Esophagus (tissue), 2 donors: ENCODE data around the gene EXOSC10. TPM values are rescaled to one million over a fixed set of nuclear protein-coding genes. Genes with fewer than 3 reads are reported as not detected.
"Not testable (repeated sequence)": the region's sequence is repeated elsewhere in the genome, so short reads cannot be mapped to it uniquely, and the experiment has no call there.

ENCODE experiments used
- H3K27ac ChIP-seq, 2 donors: one replicate each; pipeline ENCODE4 v1.5.1; 2013; ENCODE audit warnings: low read depth in 2 of 2, mild to moderate bottlenecking in 2 of 2, inconsistent platforms in 1 of 2, low read length in 1 of 2, moderate library complexity in 1 of 2
- H3K27me3 ChIP-seq, 2 donors: one replicate each; pipeline ENCODE4 v1.6.1; 2013; ENCODE audit warnings: low read length in 2 of 2, control low read depth in 1 of 2, mild to moderate bottlenecking in 1 of 2; ENCODE audit not compliant: insufficient read depth in 2 of 2, control insufficient read depth in 1 of 2
- H3K36me3 ChIP-seq, 2 donors: one replicate each; pipeline ENCODE4 v1.6.1; 2013; ENCODE audit warnings: low read length in 1 of 2; ENCODE audit not compliant: control insufficient read depth in 2 of 2, insufficient read depth in 2 of 2
- H3K4me1 ChIP-seq, 2 donors: one replicate each; pipeline ENCODE4 v1.6.1; 2013; ENCODE audit warnings: low read length in 1 of 2; ENCODE audit not compliant: control insufficient read depth in 2 of 2, insufficient read depth in 2 of 2
- H3K4me3 ChIP-seq, 2 donors: one replicate each; pipeline ENCODE4 v1.5.1; 2013; ENCODE audit warnings: low read length in 2 of 2, mild to moderate bottlenecking in 2 of 2, low read depth in 1 of 2, moderate library complexity in 1 of 2
- H3K9me3 ChIP-seq, 2 donors: one replicate each; pipeline ENCODE4 v1.6.1; 2013; ENCODE audit warnings: mild to moderate bottlenecking in 2 of 2, low read depth in 1 of 2, low read length in 1 of 2, moderate library complexity in 1 of 2; ENCODE audit not compliant: control insufficient read depth in 2 of 2, insufficient read depth in 1 of 2
- WGBS, 2 donors: extraction: QIAGEN DNeasy Blood & Tissue Kit; methylation state at CpG; one replicate each; pipeline ENCODE4 v1.1.7; 2013; 5-methylcytosine and 5-hydroxymethylcytosine counted together
- polyA plus RNA-seq, 2 donors: library from polyadenylated mRNA; stranded (reverse); fragments of 200-250 nt; gene quantifications; one replicate each; pipeline ENCODE4 v1.2.3, GENCODE V29; 2013
- donor health status: healthy with polysubstance abuse.
- donor health status: Bipolar disorder and iron deficiency.

The EXOSC10 gene
- polyA plus RNA-seq, 2 donors, result 30.7 to 35.1 TPM

DNA sequence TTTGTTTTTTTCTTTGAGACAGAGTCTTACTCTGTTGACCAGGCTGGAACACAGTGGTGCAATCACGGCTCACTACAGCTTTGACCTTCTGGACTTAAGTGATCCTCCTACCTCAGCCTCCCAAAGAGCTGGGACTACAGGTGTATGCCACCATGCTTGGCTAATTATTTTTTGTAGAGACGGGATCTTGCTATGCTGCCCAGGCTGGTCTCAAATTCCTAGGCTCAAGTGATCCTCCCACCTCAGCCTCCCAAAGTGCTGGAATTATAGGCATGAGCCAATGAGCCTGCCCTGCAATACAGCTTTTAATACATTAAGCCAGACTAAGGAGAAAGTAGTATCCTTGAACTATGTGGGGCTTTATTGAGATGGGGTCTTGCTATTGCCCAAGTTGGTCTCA is 16.6 kb upstream of the EXOSC10 start:
- Histone ChIP-seq H3K9me3 (no peaks in the 10 kb centered on the region), H3K36me3 (peaks cover 8 to 30% of the 10 kb centered on the region in 2 donors), H3K4me1 (no peaks in the 10 kb centered on the region), H3K4me3 (no peak overlapping the region), H3K27me3 (no peaks in the 10 kb centered on the region), H3K27ac (no peak overlapping the region)
- 95 to 98% methylated on average over 2 of the region's 2 CpGs for WGBS, 2 donors

- Histone ChIP-seq H3K27me3 (no peaks in the 10 kb centered on the region), H3K36me3 (peaks cover 7 to 27% of the 10 kb centered on the region in 2 donors), H3K4me1 (no peaks in the 10 kb centered on the region), H3K9me3 (no peaks in the 10 kb centered on the region), H3K4me3 (no peak overlapping the region), H3K27ac (no peak overlapping the region)
- 84 to 87% methylated on average over 3 of the region's 3 CpGs for WGBS, 2 donors
Observed at GRCh38 chr1:11114966-11115365, 15.3 kb upstream of the EXOSC10 start.

DNA sequence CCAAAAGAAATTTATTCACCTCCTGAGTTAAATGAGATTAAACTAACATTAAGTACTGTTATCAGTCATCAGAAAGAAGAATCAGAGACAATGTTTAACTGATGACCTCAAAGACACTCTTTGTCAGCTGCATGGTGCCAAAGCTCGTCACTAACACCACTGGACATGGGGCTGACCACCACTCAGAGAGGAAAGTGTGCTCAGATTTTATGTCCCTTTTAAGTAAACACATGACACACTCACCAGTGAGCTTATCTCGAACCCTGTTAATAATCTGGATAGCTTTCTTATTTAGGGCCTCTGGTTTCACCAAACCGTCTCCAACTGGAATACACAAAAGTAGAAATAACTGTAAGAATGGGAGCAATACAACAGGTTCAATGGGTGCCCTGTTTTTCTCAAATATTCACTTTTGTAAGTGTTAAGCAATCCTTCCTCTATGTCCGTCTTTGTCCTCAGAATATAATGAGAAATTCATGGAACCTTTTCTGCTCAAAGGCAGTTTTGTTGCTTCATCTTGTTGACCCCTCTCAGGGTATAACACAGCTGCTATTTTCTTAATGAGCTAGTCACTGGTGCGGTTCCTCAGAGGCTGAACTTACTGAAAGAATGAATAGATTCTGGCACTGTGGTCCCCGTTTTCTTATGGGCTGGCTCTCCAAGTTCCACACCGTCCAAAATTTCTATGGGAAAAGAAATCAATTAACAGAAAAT is 9.5 kb upstream of the EXOSC10 start:
- H3K4me1 ChIP-seq, result no peaks in the 10 kb centered on the region
- no peak overlapping the region for H3K4me3 ChIP-seq
- H3K9me3 ChIP-seq, result no peaks in the 10 kb centered on the region
- WGBS, 2 donors, result 85 to 87% methylated on average over 7 of the region's 7 CpGs
- no peaks in the 10 kb centered on the region for H3K27me3 ChIP-seq
- no peak overlapping the region for H3K27ac ChIP-seq
- H3K36me3 ChIP-seq, result peaks cover 11 to 23% of the 10 kb centered on the region in 2 donors

- H3K4me1 ChIP-seq, result no peaks in the 10 kb centered on the region
- WGBS, 2 donors, result 92 to 93% methylated on average over 5 of the region's 5 CpGs
- no peaks in the 10 kb centered on the region for H3K9me3 ChIP-seq
- H3K36me3 ChIP-seq, result peaks cover 11 to 17% of the 10 kb centered on the region in 2 donors
- H3K27ac ChIP-seq, result no peak overlapping the region
- no peaks in the 10 kb centered on the region for H3K27me3 ChIP-seq
- H3K4me3 ChIP-seq, result no peak overlapping the region
Observed at GRCh38 chr1:11107599-11107998, 7.9 kb upstream of the EXOSC10 start.

DNA sequence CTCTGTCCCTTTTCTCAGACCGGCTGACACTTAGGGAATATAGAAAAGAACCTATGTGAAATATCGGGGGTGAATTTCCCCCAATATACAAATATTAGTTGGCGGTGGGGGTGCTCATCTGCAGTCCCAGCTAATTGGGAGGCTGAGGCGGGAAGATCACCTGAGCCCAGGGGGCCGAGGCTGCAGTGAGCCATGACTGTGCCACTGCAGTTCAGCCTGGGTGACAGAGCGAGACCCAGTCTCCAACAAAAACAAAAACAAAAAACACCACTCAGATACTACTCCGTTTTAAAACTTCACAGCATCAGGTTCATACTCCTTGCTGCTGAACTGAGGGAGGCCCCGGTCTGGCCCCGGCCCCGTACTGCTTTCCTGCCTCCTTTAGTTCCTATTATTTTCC is 5.9 kb upstream of the EXOSC10 start:
- Histone ChIP-seq H3K36me3 (peaks cover 4 to 11% of the 10 kb centered on the region in 2 donors), H3K27ac (no peak overlapping the region), H3K4me1 (no peaks in the 10 kb centered on the region), H3K4me3 (no peak overlapping the region), H3K27me3 (no peaks in the 10 kb centered on the region), H3K9me3 (no peaks in the 10 kb centered on the region)
- 93 to 97% methylated on average over 10 of the region's 10 CpGs for WGBS, 2 donors

GRCh38 chr1:11101347-11101746 is 1.7 kb upstream of the EXOSC10 start:
- Histone ChIP-seq H3K27ac (no peak overlapping the region), H3K4me3 (no peak overlapping the region), H3K36me3 (peaks cover 0 to 10% of the 10 kb centered on the region in 2 donors), H3K9me3 (no peaks in the 10 kb centered on the region), H3K27me3 (no peaks in the 10 kb centered on the region), H3K4me1 (no peaks in the 10 kb centered on the region)
- 88 to 89% methylated on average over 6 of the region's 6 CpGs for WGBS, 2 donors

DNA sequence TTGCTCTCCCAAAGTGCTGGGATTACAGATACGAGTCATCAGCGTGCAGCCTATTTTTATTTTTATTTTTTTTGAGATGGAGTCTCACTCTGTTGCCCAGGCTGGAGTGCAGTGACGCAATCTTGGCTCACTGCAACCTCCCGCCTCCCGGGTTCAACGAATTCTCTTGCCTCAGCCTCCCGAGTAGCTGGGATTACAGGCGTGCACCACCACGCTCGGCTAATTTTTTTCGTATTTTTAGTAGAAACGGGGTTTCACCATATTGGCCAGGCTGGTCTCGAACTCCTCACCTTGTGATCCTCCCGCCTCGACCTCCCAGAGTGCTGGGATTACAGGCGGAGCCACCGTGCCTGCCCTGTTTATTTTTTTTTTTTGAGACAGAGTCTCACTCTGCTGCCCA is 1.1 kb upstream of the EXOSC10 start:
- H3K9me3 ChIP-seq, H3K27me3 ChIP-seq, H3K36me3 ChIP-seq, H3K4me1 ChIP-seq, H3K27ac ChIP-seq, H3K4me3 ChIP-seq: not testable (repeated sequence)
- 94 to 96% methylated on average over 17 of the region's 17 CpGs for WGBS, 2 donors

DNA sequence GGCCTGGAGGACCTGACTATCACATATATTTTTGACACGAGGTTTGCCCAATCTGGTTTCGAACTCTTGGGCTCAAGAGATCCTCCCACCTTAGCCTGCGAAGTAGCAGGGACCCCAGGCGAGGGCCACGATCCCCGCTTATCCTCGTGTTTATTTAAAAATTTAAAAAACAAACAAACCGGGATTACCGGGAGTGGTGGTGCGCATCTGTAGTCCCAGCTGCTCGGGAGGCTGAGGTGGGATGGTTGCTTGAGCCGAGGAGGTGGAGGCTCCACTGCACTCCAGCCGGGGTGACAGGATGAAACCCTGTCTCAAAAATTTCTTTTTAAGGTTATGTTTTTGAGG is 452 bp upstream of the EXOSC10 start:
- Histone ChIP-seq H3K36me3 (peaks cover 0 to 7% of the 10 kb centered on the region in 2 donors), H3K9me3 (no peaks in the 10 kb centered on the region), H3K4me1 (no peaks in the 10 kb centered on the region), H3K27ac (peak overlapping the region; percentile 67 to 77), H3K27me3 (no peaks in the 10 kb centered on the region), H3K4me3 (peak overlapping the region; percentile 95 to 100)
- 28 to 37% methylated on average over 13 of the region's 13 CpGs for WGBS, 2 donors

DNA sequence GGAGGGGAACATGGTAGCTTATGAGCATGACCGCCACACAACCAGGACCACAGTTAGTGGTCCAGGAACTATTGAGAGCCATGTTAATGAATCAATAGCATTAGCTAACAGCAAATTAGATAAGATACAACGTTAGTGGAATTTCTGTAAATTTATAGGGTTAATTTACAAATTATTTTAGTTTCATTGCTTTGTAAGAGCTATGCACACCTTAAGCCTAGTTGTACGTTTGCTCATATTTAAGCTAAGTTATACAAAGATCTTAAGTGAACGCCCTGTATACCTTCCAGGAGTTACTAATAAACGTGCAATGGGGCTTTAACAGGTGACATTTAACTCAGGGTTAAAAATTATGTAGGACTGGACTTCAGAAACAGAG is 749 bp downstream of the EXOSC10 start:
- WGBS, 2 donors, result 15 to 16% methylated on average over 5 of the region's 5 CpGs
- Histone ChIP-seq H3K27me3 (no peaks in the 10 kb centered on the region), H3K27ac (peak overlapping the region; percentile 67 to 87), H3K9me3 (no peaks in the 10 kb centered on the region), H3K4me1 (no peaks in the 10 kb centered on the region), H3K4me3 (peak overlapping the region; percentile 95 to 100), H3K36me3 (peaks cover 0 to 7% of the 10 kb centered on the region in 2 donors)

GRCh38 chr1:11083784-11084183 is 15.9 kb downstream of the EXOSC10 start:
- H3K4me3 ChIP-seq, H3K4me1 ChIP-seq, H3K27me3 ChIP-seq, H3K27ac ChIP-seq, H3K9me3 ChIP-seq: not testable (repeated sequence)
- 98 to 100% methylated on average over 2 of the region's 3 CpGs for WGBS, 2 donors
- H3K36me3 ChIP-seq, result peaks cover 14 to 17% of the 10 kb centered on the region in 2 donors
